ENCODE measurements around the gene KHDC4. TPM values are rescaled to one million over a fixed set of nuclear protein-coding genes. Genes with fewer than 3 reads are reported as not detected.

The KHDC4 gene
- total RNA-seq, 1 donor from 2014 or later: 44.5 TPM

Other genes starting within 250 kb of the KHDC4 start
- 54.9 TPM for gene YY1AP1, start 245.6 kb downstream of the KHDC4 start, total RNA-seq
- 81.5 TPM for gene DAP3, start 245.3 kb downstream of the KHDC4 start, total RNA-seq
- gene GON4L, start 77.2 kb downstream of the KHDC4 start, total RNA-seq: 44.5 TPM
- 23.4 TPM for gene SYT11, start 74.8 kb downstream of the KHDC4 start, total RNA-seq
- 38.9 TPM for gene RIT1, start 23.1 kb downstream of the KHDC4 start, total RNA-seq
- gene RXFP4, start 7.2 kb upstream of the KHDC4 start, total RNA-seq: not detected
- gene ARHGEF2, start 44.1 kb upstream of the KHDC4 start, total RNA-seq: 142 TPM
- 217 TPM for gene SSR2, start 86.5 kb upstream of the KHDC4 start, total RNA-seq
- gene UBQLN4, start 119.4 kb upstream of the KHDC4 start, total RNA-seq: 34.1 TPM
- 77.0 TPM for gene LAMTOR2, start 120.4 kb upstream of the KHDC4 start, total RNA-seq
- 103 TPM for gene RAB25, start 126.7 kb upstream of the KHDC4 start, total RNA-seq
- 1.4 TPM for gene MEX3A, start 148.1 kb upstream of the KHDC4 start, total RNA-seq
- gene LMNA, start 180.3 kb upstream of the KHDC4 start, total RNA-seq: 293 TPM
- gene SEMA4A, start 219.2 kb upstream of the KHDC4 start, total RNA-seq: 24.4 TPM

Data from mucosa of gallbladder (tissue), 1 donor.